GM10847 (cell line): ENCODE data around the gene TCF19.

ENCODE experiments used
- POLR2A ChIP-seq: IDR thresholded peaks from 2 replicates; pipeline ENCODE4 v1.6.1; 2011; ENCODE audit not compliant: insufficient read length; ENCODE audit errors: extremely low read depth

Gene TCF19

DNA sequence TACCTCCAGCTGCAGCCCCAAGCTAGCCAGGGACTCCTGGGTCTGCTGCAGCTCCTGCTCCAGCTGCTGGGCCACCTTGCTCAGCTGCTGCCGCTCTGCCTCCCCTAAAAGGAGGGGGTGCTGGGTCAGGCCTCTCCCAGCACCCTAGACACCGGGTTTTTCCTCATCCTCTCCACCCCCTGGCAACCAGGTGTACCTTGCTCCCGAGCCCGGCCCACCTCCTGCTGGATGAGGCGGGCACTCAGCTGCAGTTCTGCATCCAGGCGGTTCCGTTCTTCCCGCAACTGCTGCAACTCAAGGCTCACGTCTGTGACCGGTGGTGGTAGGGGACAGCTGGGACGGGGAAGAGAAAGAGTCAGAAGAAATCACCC is 13.4 kb upstream of the TCF19 start:
- TF ChIP-seq POLR2A, result no peak

DNA sequence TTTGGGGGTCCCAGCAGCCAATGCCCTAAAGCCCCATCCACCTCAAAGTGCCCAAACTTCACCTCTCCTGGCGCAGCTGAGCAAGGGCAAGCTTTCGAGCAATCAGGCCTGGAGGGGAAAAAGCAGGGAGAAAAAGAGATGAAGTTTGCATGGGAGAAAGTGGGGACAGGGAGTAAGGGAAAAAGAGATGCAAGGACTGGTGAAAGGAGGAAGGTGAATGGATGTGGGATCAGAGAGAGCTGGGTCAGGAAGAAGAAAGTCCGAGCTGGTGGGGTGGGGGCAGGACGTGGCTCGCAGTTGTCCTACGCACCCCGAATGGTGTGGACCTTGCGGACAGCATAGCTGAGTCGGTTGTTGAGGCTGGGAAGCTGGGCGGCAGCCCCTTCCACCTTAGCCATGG is 13.0 kb upstream of the TCF19 start:
- TF ChIP-seq POLR2A, result no peak

DNA sequence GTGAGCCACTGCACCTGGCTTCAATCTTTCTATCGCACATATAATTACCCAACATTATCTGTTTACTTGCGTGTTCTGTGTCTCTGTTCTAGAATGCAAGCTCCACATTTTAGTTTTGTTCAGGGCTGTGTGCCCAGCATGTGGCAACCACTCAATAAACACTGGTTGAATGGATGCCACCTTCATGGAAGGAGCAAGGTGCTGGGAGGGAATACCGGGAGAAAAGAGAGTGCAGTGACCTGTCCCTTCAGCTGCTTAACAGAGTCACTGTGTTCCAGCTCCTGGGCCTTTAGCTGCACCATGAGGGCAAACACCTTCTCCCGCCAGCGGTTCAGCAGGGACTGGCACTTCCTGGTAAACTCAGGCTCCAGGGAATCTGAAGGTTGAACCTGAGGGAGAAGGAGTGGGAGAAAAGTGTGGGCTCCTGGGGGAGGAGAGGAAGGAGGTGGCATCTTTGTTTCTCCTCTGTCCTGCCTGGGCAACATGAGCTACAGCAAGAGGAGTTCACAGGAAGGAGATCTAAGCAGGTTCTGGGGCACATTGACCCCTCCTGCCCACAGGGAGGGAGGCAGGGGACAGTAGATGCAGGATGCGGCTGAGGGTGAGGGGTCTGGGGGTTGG is 8.5 kb upstream of the TCF19 start:
- no peak for TF ChIP-seq POLR2A

GRCh38 chr6:31152781-31153180 is 5.6 kb upstream of the TCF19 start:
- TF ChIP-seq POLR2A, result no peak

DNA sequence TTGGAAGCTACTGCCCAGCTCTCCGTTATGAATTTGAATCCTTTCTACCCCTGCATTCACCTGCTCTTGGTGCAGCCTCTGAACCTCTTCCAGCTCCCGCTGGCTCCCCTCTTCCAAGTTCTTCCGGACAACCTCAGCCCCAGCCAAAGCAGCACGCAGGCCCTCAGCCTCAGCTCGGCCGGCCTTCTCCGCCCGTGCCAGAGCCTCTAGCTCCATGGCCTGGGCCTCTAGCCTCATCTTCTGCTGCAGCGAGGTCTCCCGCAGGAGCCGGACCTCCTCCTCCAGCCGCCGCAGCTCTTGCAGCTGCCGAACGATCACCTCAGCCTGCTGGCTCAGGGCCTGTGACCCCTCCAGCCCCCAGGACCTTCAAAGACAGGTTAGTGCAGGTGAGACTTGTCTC is 4.0 kb upstream of the TCF19 start:
- no peak for TF ChIP-seq POLR2A

- no peak for TF ChIP-seq POLR2A
Observed at GRCh38 chr6:31156641-31157040, 1.7 kb upstream of the TCF19 start.

- no peak for TF ChIP-seq POLR2A
Observed at GRCh38 chr6:31157513-31158139, 763 bp upstream of the TCF19 start, which contains the start of gene CCHCR1. Gene CCHCR1, minus strand, starts transcription at chr6:31157802. Its CDS starts 202 bp downstream, at chr6:31157600.

DNA sequence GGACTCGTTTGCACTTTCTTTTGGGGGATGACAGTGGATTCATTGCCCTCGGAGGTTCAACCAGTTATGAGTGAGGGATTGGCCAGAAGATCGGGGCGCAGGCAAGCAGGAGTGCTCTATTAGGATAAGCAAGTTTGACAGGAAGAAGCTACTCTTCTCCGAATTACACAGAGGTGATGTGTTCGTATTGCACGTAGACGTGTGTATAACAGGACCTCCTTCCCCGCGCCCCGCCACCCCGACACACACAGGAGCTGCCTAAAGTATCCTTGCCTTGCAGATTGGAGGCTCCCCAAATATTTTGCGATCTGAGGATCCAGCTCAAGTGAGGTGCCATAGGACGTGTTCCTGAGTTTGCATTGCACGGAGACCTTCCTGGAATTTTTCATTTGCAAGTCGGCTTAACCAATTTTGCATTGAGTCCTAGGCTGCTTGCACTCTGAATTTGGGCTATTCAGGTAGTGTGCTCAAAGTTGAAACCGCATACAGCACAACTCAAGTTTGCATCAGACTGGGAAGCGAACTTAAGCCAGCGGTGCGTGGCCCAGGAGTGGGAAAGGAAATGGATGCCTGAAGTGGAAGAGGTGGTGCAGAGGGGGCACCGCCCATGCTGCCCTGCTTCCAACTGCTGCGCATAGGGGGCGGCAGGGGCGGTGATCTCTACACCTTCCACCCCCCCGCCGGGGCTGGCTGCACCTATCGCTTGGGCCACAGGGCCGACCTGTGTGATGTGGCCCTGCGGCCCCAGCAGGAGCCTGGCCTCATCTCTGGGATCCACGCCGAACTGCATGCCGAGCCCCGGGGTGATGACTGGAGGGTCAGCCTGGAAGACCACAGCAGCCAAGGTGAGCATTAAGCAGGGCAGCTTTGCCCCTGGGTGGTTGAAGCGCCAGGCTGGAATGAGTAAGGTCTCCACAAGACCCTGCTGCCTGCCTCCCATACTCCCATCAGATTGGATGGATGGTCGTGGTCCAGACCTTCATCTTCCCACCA is 770 bp downstream of the TCF19 start:
- TF ChIP-seq POLR2A, result no peak

GRCh38 chr6:31161216-31162126 is 3.1 kb downstream of the TCF19 start:
- no peak for TF ChIP-seq POLR2A

GRCh38 chr6:31162463-31163165 is 4.2 kb downstream of the TCF19 start:
- no peak for TF ChIP-seq POLR2A

GRCh38 chr6:31163922-31164321 is 5.5 kb downstream of the TCF19 start:
- no peak for TF ChIP-seq POLR2A

DNA sequence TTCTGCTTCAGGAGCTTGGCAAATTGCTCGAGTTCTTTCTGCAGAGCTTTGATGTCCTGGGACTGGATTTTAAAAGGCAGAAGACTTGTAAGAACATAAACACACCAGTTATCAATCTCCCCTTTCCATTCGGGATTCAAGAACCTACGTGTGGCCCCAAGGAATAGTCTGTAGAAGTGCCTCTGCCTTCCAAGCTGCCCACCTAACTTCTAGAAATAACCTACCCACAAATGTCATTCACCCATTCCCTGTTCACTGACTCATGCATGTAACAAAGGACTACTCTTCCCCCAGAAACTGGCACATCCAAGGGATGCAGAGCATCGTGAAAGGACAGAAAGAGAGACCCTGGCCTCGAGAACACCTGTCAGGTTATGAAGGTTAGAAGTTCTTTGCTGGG is 7.6 kb downstream of the TCF19 start:
- TF ChIP-seq POLR2A, result no peak

DNA sequence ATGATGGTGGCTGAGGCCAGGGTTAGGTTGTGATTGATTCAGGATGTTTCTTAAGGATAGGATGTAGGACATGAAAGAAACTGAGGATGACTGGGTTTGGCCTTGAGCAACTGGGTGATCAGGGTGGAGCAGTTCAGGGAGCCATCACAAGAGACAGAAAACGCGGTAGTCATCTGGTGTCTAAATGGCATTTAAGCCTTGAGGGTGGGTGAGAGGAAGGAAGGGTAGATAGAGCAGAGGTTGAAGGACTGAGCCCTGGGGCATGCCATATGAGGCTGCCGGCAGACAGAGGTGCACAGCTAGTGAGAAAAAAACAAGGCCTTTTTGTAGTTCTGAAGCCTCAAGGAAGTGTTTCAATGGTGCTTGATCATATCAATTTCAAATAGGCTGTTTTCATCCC is 10.2 kb downstream of the TCF19 start:
- no peak for TF ChIP-seq POLR2A

DNA sequence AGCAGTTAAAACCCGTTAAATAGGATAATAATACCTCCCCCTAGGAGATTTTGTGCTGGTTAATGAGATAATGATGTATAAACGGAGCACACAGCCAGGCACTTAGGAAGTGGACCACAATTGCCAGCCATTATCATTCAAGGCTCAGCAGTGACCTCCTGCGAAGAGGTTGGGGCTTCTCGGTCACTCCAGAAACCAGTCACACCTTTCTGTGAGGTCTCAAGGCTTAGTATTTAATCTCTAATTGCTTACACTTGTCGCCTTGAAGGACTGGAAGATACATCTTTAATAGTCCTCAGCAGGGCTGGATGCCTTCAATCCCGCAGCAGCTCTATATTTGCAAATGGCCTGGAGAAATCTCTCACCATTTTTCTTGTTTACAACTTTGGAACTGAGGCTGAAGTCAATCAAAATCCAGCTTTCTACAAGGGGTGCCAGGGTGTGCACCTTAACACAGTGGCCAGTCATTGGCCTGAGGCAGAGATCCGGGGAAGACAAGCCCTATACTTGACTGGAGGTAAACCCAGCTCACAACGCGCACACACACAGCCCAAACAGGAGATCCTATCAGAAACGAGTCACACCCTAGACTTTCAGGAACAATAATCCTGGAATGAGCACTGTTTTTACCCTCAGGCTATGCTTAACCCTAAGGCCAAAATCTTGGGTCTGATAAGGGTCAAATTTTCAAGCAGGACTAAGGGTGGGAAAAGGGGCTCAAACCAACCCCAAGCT is 10.9 kb downstream of the TCF19 start:
- no peak for TF ChIP-seq POLR2A
